ENCODE data around the gene TMEM198. TPM values are rescaled to one million over a fixed set of nuclear protein-coding genes. Genes with fewer than 3 reads are reported as not detected.

Gene TMEM198
- total RNA-seq, 1 donor from 2014 or later: 1.5 TPM

GRCh38 chr2:219581346-219581745, 37.5 kb downstream of the TMEM198 start:
- H3K9me3 ChIP-seq: no peaks in the 10 kb centered on the region
- intact Hi-C loops (cut with DNase I): no loop called here
- no peaks in the 10 kb centered on the region for H3K4me1 ChIP-seq
- H3K4me3 ChIP-seq: no peak overlapping the region
- no peak for DNase-seq (ENCODE audit: extremely low spot score in 2 of 2)
- no peak overlapping the region for H3K27ac ChIP-seq
- no peak for TF ChIP-seq POLR2A (IDR thresholded peaks at IDR 0.05)
- no peak for TF ChIP-seq POLR2AphosphoS5 (IDR thresholded peaks at IDR 0.05; ENCODE audit: insufficient read depth in 1 of 2, low read depth in 1 of 2)
- no peaks in the 10 kb centered on the region for H3K27me3 ChIP-seq
- H3K36me3 ChIP-seq: no peaks in the 10 kb centered on the region

GRCh38 chr2:219591091-219591490, 47.3 kb downstream of the TMEM198 start:
- H3K9me3 ChIP-seq: no peaks in the 10 kb centered on the region
- H3K36me3 ChIP-seq: no peaks in the 10 kb centered on the region
- intact Hi-C loops (cut with DNase I): no loop called here

GRCh38 chr2:219592736-219593135, 48.9 kb downstream of the TMEM198 start:
- no peak overlapping the region for H3K4me3 ChIP-seq
- no peak for DNase-seq (ENCODE audit: extremely low spot score in 2 of 2)
- peaks cover 8% of the 10 kb centered on the region for H3K4me1 ChIP-seq
- no peaks in the 10 kb centered on the region for H3K36me3 ChIP-seq
- TF ChIP-seq POLR2A (IDR thresholded peaks at IDR 0.05) (no peak), CTCF (IDR thresholded peaks at IDR 0.05) (no peak), POLR2AphosphoS5 (IDR thresholded peaks at IDR 0.05; ENCODE audit: insufficient read depth in 1 of 2, low read depth in 1 of 2) (no peak)
- no peaks in the 10 kb centered on the region for H3K27me3 ChIP-seq
- no peak overlapping the region for H3K27ac ChIP-seq
- H3K9me3 ChIP-seq: no peaks in the 10 kb centered on the region
- intact Hi-C loops (cut with DNase I): no loop called here

More at GRCh38 chr2:219591091-219591490, 47.3 kb downstream of the TMEM198 start:
- no peak overlapping the region for H3K4me3 ChIP-seq
- TF ChIP-seq POLR2A (IDR thresholded peaks at IDR 0.05): no peak
- TF ChIP-seq CTCF (IDR thresholded peaks at IDR 0.05): no peak
- TF ChIP-seq POLR2AphosphoS5 (IDR thresholded peaks at IDR 0.05; ENCODE audit: insufficient read depth in 1 of 2, low read depth in 1 of 2): no peak
- no peaks in the 10 kb centered on the region for H3K4me1 ChIP-seq
- no peak for DNase-seq (ENCODE audit: extremely low spot score in 2 of 2)
- H3K27me3 ChIP-seq: no peaks in the 10 kb centered on the region
- no peak overlapping the region for H3K27ac ChIP-seq

- DNase-seq (ENCODE audit: extremely low spot score in 2 of 2): no peak
- Histone ChIP-seq H3K4me3 (no peak overlapping the region), H3K36me3 (no peaks in the 10 kb centered on the region), H3K9me3 (no peaks in the 10 kb centered on the region), H3K27me3 (no peaks in the 10 kb centered on the region), H3K4me1 (peaks cover 9% of the 10 kb centered on the region), H3K27ac (no peak overlapping the region)
- no peak for TF ChIP-seq POLR2AphosphoS5 (IDR thresholded peaks at IDR 0.05; ENCODE audit: insufficient read depth in 1 of 2, low read depth in 1 of 2)
- TF ChIP-seq CTCF (IDR thresholded peaks at IDR 0.05): no peak
- no peak for TF ChIP-seq POLR2A (IDR thresholded peaks at IDR 0.05)
- intact Hi-C loops (cut with DNase I): no loop called here
Measured at GRCh38 chr2:219593154-219593553, 49.3 kb downstream of the TMEM198 start.

GRCh38 chr2:219595256-219595655, 51.4 kb downstream of the TMEM198 start:
- Histone ChIP-seq H3K4me1 (peaks cover 15% of the 10 kb centered on the region), H3K27me3 (no peaks in the 10 kb centered on the region), H3K36me3 (no peaks in the 10 kb centered on the region), H3K4me3 (no peak overlapping the region), H3K9me3 (no peaks in the 10 kb centered on the region), H3K27ac (no peak overlapping the region)
- intact Hi-C loops (cut with DNase I): no loop called here
- DNase-seq (ENCODE audit: extremely low spot score in 2 of 2): no peak
- TF ChIP-seq POLR2AphosphoS5 (IDR thresholded peaks at IDR 0.05; ENCODE audit: insufficient read depth in 1 of 2, low read depth in 1 of 2) (no peak), POLR2A (IDR thresholded peaks at IDR 0.05) (no peak), CTCF (IDR thresholded peaks at IDR 0.05) (no peak)

All from vagina (tissue), 2 donors.